Effector CD4-positive, alpha-beta T cell (primary cell): ENCODE data around the gene AREG.

Experiments used
- DNase-seq: peaks from one replicate; pipeline ENCODE4 v3.0.0-alpha.2; 2020

Gene AREG

DNA sequence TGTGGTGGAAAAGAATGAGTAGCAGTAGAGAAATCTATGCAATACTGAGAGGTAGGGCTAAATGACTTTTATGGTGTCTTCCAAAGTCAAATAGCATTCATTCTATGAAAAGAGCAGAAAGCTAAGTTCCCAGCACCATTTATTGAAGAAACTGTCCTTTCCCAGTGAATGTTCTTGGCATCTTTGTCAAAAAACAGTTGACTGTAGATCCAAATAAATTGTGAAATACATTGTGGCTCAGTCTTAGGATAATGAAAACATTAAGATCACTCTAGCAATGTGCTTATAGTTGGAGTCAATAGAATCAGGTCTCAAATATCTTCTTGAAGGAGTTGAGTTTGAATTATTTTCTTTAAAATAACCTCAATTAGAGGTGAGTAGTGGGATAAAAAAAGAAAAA lies 19.4 kb downstream of the AREG start:
- no peak for DNase-seq

DNA sequence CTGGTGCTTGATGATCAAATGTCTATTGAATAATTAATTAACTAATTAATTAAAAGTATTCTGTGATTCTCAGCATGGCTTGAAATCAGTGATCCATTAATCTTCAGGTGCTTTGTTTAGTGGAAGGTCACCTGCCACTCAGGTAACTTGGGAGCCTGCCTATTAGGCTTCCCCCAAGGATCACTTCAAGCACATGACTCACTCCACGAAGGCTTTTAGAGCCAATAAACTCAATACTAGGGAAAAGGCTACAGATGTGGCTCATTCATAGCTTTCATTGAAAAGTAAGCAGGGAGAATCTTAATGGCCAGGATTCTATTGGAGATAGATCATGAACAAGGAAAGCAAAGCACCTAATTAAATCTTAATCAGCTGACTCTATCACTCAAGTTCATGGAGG lies 21.3 kb downstream of the AREG start:
- DNase-seq = no peak

GRCh38 chr4:74471264-74471663 lies 26.3 kb downstream of the AREG start:
- DNase-seq = no peak

- DNase-seq = no peak
Measured at GRCh38 chr4:74473155-74473811, 28.3 kb downstream of the AREG start.

DNA sequence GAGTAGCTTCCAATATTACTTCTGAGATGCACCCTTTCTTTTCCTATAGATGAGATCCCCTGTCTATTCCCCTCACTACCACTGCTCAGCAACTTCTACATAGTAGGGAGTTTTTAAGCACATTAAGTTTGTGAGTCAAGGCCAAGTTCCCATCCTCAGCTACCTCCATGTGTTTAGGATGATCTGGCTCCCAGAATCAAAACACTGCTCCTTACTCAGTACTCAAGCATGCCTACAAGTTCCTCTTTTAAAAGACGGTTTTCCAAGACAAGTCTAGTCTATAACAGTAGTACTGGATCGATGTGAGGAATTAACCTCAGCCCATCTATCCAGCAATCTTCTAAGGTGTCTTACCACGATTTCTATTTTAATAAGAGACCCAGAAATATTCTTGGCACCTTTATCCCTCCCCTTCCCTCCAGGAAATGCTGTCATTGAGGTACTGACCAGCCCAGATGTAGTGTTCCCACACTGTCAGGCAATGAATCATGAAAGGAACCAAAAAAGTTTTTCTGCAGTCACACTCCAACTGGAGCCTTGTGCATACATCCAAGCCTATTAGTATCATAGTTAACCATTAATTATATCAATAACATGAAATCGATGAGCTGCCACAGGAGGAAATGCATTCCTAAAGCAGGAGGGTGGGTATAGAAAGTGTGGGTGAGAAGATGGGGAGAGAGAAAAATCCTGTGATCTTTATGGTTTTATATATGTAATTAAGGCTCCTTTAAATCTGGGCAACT lies 29.6 kb downstream of the AREG start:
- DNase-seq = no peak

DNA sequence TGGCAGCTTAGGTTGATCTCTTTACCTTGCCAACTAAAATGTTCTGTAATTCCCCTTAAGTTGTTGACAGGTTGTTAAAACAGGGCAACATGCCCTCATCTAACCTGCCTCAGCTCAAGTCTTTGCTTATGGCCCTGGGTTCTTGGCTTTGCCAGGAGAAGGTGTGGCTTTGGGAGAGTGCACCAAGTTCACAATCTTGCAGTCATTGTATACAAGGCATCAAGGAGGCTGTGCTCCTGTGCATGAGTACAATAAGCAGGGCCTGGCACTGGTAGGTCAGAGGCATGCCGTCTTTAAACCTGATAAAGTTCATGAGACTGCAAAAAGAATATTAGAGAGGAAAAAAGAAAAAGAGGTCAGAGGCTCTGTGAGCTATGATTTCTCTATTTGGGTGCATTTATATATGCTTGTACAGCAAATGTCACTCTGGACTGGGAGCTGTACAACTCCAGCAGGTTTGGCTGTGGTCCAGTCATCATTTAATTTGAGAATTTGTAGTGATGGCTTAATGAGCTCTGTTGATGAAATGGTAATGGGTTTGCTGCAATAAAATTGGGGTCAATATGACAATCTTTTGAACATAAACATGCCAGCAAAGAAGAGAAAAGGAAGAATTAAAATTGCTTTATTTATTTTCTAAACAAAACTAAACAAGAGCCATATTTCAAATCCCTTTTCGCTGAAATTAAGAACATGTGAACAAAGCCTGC lies 30.3 kb downstream of the AREG start:
- DNase-seq = no peak

GRCh38 chr4:74475946-74476345 lies 31.0 kb downstream of the AREG start:
- no peak for DNase-seq

- no peak for DNase-seq
Measured at GRCh38 chr4:74479009-74479408, 34.1 kb downstream of the AREG start.

- DNase-seq = no peak
Measured at GRCh38 chr4:74480267-74480666, 35.3 kb downstream of the AREG start.

DNA sequence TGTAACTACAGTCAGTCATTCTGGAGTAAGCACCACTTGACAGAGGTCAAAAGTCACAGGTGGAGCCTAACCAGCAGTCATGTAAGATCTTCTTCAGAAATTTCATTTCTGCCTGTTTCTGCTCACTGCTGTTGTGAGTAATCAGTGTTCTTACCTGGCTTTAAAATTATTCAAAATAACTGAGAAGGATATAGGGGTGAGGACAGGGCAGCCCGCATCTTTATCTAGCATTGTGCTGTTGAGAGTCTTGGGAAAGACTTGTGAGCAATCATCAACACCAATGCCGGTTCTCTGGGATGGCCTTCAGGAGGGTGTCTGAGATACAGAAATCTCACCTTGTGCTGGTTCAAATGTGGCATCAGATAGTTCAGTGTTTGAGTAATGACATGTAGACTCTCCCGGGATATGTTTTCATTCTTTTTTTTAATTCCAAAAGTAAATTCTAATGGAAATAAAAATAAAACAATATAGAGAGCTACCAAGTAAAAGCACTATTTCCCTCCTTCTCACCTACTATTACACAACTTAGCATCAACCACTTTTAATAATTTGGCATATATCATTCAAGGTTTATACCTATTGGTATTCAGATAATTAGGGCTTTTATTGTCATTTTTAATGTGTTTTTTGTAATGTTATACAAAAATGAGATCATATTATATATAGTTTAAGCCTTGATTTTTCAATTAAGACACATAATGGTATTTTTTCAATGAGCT lies 37.1 kb downstream of the AREG start:
- no peak for DNase-seq

DNA sequence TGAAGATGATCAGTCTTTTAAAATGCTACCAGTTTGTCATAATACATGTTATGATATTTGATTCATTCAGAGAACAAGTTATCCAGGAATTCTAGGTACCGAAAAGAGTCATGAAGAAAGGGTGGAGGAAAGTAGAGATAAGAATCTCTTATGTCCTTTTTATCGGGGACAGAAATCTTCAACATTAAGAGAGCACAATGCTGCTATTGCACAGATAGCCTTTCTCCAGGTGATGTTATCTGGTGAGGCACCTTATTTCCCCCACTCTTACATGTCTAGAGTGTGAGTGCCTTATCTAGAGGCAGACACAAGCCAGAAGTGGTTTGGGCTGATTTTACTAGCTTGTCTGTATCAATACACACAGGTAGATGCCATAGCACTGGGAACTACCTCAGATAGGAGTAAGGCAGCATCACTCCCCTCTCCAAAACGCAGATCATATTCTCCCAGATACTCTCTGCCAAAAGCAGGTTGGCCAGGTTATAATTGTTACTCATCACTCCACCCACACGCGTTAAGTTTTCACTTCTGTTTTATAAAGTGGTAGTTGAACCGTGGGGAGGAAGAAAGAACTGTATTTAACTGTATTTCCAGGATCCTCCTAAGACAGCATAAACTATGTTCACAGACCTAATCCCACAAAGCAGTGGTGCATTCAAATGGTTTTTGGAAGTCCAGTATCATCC lies 38.4 kb downstream of the AREG start:
- no peak for DNase-seq

GRCh38 chr4:74486905-74487304 lies 42.0 kb downstream of the AREG start:
- no peak for DNase-seq

DNA sequence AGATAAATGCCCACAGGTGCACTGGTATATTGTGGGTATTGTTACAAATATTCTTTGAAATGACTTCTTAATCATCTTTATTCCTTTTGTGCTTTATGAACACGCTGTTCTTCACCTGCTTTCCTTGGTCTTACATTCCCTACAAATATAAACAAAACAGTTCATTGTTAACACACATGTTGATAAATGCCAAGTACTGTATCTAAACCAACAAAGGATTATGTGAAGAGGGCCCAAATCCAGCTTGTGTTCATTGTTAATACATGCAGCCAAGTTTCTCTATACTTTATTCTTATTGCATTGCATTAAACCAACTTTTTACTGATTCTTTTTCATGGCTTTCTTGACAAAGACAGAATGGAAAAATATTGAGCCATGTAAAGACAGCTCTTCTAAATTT lies 42.8 kb downstream of the AREG start:
- DNase-seq = no peak

DNA sequence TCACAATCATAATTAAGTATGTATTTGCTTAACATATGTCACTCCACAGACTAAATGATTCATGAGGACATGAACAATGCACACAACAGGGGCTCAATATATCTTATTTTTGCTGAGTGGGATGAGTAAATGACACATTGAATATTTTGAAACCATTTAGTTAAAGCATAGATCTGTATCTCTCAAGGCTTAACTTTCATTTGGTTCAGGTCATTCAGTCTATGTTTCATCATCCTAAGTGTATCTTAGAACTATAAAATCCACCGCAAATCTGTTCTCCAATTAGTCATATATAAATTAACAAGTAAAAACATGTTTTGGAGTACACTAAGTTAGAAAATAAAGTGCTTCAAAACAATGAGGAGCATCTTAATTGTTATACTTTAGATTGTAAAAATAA lies 45.8 kb downstream of the AREG start:
- no peak for DNase-seq

DNA sequence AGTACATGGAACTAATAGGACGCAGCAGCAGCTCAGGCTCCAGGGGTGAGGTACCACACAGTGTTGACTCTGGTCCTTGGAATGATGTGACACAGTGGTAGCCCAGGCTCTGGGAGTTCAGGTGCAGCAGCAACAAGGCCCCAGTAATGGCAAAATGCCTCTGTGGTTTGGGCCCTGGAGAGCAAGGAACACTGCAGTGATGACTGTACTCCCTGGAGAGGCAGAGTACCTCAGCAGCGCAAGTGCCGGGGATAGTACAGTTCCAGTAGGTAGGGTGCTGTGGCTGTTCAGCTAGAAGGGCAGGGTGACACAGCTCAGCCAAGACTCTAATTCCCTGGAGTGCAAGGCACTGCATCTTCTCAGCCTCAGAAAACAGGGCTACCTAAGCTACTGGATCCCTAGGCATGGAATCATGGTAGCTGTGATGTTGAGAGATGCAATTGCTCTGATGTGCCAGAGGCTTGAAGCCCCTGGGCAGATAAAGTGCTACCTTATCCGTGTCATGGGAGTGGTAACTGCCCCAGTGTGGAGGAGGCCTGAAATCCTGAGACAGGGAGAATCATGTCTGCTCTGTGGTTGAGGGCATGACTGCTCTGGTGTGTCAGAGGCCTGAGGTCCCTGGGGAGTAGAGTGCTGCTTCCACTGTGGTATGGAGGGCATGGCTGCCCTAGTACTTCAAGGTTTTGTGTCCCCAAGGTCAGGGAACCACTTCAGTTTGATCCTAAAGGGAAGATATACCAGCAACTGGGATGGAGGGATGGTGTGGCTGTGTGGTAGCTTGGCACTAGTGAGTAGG lies 55.2 kb downstream of the AREG start:
- DNase-seq = no peak

DNA sequence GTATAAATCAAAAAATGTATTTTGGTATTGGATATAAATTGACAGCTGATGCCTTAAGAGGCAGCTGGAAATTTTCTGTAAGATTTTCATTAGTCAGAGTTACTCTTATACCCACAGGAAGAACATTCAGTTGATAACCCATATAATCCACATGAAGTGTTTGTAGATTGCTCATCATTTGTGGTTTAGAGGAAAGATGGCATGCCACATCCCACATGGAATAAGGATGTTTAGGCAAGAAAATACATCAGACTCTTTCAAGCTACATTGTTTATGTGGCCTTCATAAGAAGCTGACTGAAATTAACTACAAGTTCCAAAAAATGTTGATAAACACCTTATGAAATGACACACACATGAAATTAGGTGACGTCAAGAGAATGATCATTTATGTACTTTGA lies 56.6 kb downstream of the AREG start:
- no peak for DNase-seq

GRCh38 chr4:74503580-74503979 lies 58.6 kb downstream of the AREG start:
- no peak for DNase-seq

DNA sequence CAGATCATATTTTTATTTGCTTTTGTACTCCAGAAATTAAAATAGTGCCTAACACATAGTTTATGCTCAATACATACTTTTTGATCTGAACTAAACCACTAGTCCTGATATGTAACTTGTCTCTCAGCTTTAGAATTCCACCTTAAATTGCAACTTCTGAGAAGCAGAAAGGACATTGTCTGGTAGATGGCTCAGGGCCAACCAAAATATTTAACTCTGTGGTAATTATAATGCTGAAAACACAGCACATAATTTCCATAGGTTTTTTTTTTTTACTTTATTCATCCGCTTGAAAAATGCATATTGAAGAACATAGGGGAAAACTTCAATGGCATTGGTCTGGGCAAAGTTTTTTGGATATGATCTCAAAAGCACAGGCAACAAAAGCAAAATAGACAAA lies 59.3 kb downstream of the AREG start:
- DNase-seq = no peak
